Right lobe of liver (tissue), 6 donors: ENCODE data around the gene NRXN3. TPM values are rescaled to one million over a fixed set of nuclear protein-coding genes. Genes with fewer than 3 reads are reported as not detected.
"Not testable (repeated sequence)": the region's sequence is repeated elsewhere in the genome, so short reads cannot be mapped to it uniquely, and the experiment has no call there.

Experiments
- ATAC-seq, 4 donors: fragments of 200-7000 bp; cut with Tn5 transposase; one replicate each; pipeline ENCODE4 v1.9.1; 2020; ENCODE audit warnings: mild to moderate bottlenecking in 4 of 4, moderate library complexity in 4 of 4
- DNase-seq, 3 donors: peaks; one replicate each; pipeline ENCODE4 v3.0.0-alpha.2; 2020
- H3K27ac ChIP-seq, 3 donors: fragments of 200-600 bp; one replicate each; pipeline ENCODE4 v1.8.0; 2022
- H3K27me3 ChIP-seq, 2 donors: fragments of 200-600 bp; one replicate each; pipeline ENCODE4 v1.8.0; 2022
- H3K36me3 ChIP-seq, 4 donors: fragments of 200-600 bp; sonication (generic) in 1 of 4; one replicate each; pipeline versions ENCODE4 v1.5.1 to v1.8.0; 2017 to 2022; ENCODE audit warnings: control low read depth in 1 of 4
- H3K4me1 ChIP-seq, 4 donors: fragments of 200-600 bp; sonication (generic) in 1 of 4; one replicate each; pipeline versions ENCODE4 v1.5.1 to v1.8.0; 2017 to 2022; ENCODE audit warnings: control low read depth in 1 of 4
- H3K4me3 ChIP-seq, 3 donors: fragments of 200-600 bp; one replicate each; pipeline ENCODE4 v1.8.0; 2022
- H3K9me3 ChIP-seq, 4 donors: fragments of 200-600 bp; sonication (generic) in 1 of 4; one replicate each; pipeline versions ENCODE4 v1.5.1 to v1.8.0; 2017 to 2022; ENCODE audit warnings: control low read depth in 1 of 4
- POLR2A ChIP-seq: fragments of 450-650 bp; IDR thresholded peaks from one replicate; pipeline ENCODE4 v1.6.1; 2017; ENCODE audit warnings: antibody characterized with exemption, mild to moderate bottlenecking
- WGBS: methylation state at CpG from one replicate; pipeline ENCODE4 v1.1.6; 2018; ENCODE audit warnings: low coverage, low lambda C conversion rate; ENCODE audit not compliant: insufficient coverage; ENCODE audit errors: missing lambda C conversion rate; 5-methylcytosine and 5-hydroxymethylcytosine counted together
- intact Hi-C, 2 donors: fragments of 100-400 bp; cut with DNase I; formaldehyde crosslinking; loops; one replicate each; pipeline versions ENCODE4 v1.11.2 to v1.14.1; 2022
- total RNA-seq, 6 experiments: library from RNA; depleted of rRNA in 2 of 6; stranded (reverse); fragments of >200 nt in 2 of 6; fragmentation: NEBNext Ultra II Directional in 3 of 6; extraction: Animal tissue kit (Norgen Biotek cat#: 25700) in 3 of 6; gene quantifications; one replicate each; pipeline versions ENCODE4 v1.1.0 to v1.2.4, GENCODE V29; 2016 to 2023
- TF ChIP-seq, protein P1 (sequence below), 4 donors: fragments of 200-600 bp in 3 of 4; fragments of 450-650 bp in 1 of 4; IDR thresholded peaks; one replicate each; pipeline versions ENCODE4 v1.5.1 to v1.8.0; 2016 to 2022; ENCODE audit warnings: antibody characterized with exemption in 4 of 4, mild to moderate bottlenecking in 2 of 4
- donor health status: DM: no; HTN: yes; CAD: no.
- donor health status: DM: no; HTN: no; CAD: no.
- donor health status: DM: no; HTN: no; CAD: no.
- donor health status: DM: no; HTN: yes; CAD: no.
- donor health status: DM: no; HTN: yes; CAD: no.

The NRXN3 gene
- total RNA-seq, 6 experiments from 2014 or later = 0.06 to 0.51 (median 0.23) TPM; not detected in 1

DNA sequence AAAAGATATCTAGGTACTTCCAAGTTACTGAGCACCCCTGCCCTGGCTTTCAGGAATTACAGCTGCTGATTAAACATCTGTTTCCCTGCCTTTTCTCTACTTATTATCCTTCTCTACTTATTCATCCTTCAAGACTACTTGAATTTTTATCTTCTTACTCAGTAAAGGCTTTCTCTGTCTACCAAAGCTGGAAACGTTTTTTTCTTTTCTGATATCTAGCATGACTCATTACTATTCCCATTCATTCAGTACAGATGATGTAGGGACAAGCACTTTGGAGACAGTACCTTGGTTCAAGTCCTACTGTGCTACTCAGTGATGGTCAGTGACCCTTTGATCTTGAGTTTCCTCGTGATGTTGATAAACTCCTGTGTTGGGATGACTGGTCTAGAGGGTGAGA lies 848.7 kb downstream of the NRXN3 start:
- no peak for TF ChIP-seq POLR2A
- TF ChIP-seq, protein P1, sequence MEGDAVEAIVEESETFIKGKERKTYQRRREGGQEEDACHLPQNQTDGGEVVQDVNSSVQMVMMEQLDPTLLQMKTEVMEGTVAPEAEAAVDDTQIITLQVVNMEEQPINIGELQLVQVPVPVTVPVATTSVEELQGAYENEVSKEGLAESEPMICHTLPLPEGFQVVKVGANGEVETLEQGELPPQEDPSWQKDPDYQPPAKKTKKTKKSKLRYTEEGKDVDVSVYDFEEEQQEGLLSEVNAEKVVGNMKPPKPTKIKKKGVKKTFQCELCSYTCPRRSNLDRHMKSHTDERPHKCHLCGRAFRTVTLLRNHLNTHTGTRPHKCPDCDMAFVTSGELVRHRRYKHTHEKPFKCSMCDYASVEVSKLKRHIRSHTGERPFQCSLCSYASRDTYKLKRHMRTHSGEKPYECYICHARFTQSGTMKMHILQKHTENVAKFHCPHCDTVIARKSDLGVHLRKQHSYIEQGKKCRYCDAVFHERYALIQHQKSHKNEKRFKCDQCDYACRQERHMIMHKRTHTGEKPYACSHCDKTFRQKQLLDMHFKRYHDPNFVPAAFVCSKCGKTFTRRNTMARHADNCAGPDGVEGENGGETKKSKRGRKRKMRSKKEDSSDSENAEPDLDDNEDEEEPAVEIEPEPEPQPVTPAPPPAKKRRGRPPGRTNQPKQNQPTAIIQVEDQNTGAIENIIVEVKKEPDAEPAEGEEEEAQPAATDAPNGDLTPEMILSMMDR (IDR thresholded peaks at IDR 0.05) = no peak
- intact Hi-C loops = no loop called here
- DNase-seq = no peak
- no peak for ATAC-seq
- H3K27ac ChIP-seq = no peak overlapping the region
- no peaks in the 10 kb centered on the region for H3K27me3 ChIP-seq
- 23% methylated on average over 2 of the region's 2 CpGs for WGBS
- no peaks in the 10 kb centered on the region for H3K4me1 ChIP-seq
- H3K36me3 ChIP-seq = no peaks in the 10 kb centered on the region
- H3K4me3 ChIP-seq = no peak overlapping the region
- H3K9me3 ChIP-seq = no peaks in the 10 kb centered on the region

DNA sequence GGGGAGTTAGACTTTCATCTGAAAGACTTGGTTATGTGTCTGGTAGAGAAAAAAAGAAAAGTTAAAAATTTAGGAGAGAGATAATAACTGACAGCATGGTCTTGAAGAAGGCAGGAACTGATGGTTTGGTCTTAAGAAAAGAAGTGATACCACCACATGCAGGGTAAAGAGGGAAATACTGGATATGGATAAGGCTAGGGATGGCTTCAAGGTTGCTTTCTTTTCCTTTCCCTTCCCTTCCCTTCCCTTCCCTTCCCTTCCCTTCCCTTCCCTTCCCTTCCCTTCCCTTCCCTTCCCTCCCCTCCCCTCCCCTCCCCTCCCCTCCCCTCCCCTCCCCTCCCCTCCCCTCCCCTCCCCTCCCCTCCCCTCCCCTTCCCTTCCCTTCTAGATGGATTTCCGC lies 849.7 kb downstream of the NRXN3 start:
- H3K27me3 ChIP-seq, ATAC-seq, H3K4me1 ChIP-seq, H3K36me3 ChIP-seq, H3K27ac ChIP-seq, H3K4me3 ChIP-seq, intact Hi-C loops, H3K9me3 ChIP-seq, DNase-seq: not testable (repeated sequence)
- no CpG with 5 or more reads among the region's 1 CpG for WGBS

DNA sequence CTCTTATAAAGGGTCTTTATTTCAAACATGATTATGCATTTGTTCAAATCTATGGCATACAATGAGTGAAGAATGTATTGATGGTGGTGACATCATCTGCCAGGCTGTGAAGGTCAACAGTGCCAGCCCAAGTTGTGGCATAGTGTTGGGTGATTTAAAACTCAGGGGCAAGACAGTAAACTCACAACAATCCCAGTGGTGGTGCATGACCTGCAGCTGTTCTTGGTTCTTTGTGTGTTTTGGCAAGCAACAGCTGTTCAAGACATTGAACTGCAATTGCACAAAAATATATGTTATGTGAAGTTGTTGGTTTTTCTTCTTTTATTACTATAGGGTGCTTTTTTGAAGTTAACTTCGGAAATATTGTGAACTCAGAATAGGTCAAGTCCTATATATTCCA lies 851.6 kb downstream of the NRXN3 start:
- intact Hi-C loops = no loop called here
- Histone ChIP-seq H3K4me1 (no peaks in the 10 kb centered on the region), H3K9me3 (no peaks in the 10 kb centered on the region), H3K36me3 (no peaks in the 10 kb centered on the region), H3K4me3 (no peak overlapping the region), H3K27ac (no peak overlapping the region), H3K27me3 (no peaks in the 10 kb centered on the region)
- TF ChIP-seq, protein P1 (IDR thresholded peaks at IDR 0.05) = no peak
- TF ChIP-seq POLR2A = no peak
- no peak for DNase-seq
- no peak for ATAC-seq
- WGBS = 58% methylated on average over 1 of the region's 1 CpG

DNA sequence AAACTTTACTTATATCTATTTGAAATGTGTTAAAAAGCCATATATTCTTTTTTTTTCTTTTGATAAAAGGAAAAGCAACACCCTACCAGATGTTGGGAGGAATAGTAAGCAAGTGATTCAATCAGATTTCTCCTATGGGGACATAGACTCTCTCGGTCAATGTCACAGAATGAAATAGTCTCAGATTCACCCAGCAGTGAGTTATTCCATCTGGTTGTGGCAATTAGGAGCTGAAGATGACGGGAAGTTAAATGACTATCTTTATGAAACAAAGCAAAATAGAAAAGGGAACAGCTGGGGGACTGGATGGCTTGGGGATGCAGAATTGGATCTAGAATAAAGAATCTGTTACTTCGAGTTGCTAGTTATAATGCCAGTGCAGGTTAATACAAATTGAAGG lies 857.0 kb downstream of the NRXN3 start:
- intact Hi-C loops = no loop called here
- WGBS = 44% methylated on average over 3 of the region's 3 CpGs
- Histone ChIP-seq H3K27ac (no peak overlapping the region), H3K9me3 (no peaks in the 10 kb centered on the region), H3K4me1 (no peaks in the 10 kb centered on the region), H3K36me3 (no peaks in the 10 kb centered on the region), H3K4me3 (no peak overlapping the region), H3K27me3 (no peaks in the 10 kb centered on the region)
- ATAC-seq (no peak), DNase-seq (no peak)
- TF ChIP-seq, protein P1 (IDR thresholded peaks at IDR 0.05) = no peak
- TF ChIP-seq POLR2A = no peak

DNA sequence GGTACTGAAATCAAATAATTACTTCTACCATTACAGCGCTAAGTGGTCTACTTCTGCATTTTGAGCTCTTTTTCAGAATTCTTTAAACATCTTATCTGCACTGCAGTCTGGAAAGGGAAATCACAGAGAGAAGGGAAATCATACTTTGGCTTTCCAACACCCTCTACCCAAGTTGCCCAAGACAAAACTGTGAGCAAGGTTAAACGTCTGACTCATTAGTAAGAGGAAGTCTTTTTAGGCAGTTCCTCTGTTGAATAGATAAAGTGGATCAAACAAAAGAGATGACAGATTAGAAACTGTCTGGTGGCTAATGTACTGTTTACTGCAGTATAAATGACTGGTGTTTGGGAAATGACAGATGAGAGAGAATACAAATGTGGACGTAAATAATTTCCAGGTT lies 858.1 kb downstream of the NRXN3 start:
- TF ChIP-seq, protein P1 (IDR thresholded peaks at IDR 0.05) = no peak
- TF ChIP-seq POLR2A = no peak
- intact Hi-C loops = no loop called here
- Histone ChIP-seq H3K36me3 (no peaks in the 10 kb centered on the region), H3K9me3 (no peaks in the 10 kb centered on the region), H3K4me1 (no peaks in the 10 kb centered on the region), H3K4me3 (no peak overlapping the region), H3K27me3 (no peaks in the 10 kb centered on the region), H3K27ac (no peak overlapping the region)
- ATAC-seq = no peak
- no peak for DNase-seq
- WGBS = 14% methylated on average over 3 of the region's 3 CpGs
